Suprapubic skin (tissue), 4 donors: ENCODE measurements around the gene RPL7L1.

Source experiments
- EP300 ChIP-seq: sonication (generic); formaldehyde crosslinking; IDR thresholded peaks from one replicate; pipeline ENCODE4 v1.6.1; 2017; ENCODE audit warnings: antibody characterized with exemption
- POLR2A ChIP-seq, 2 donors: fragments of 450-650 bp; IDR thresholded peaks; one replicate each; pipeline ENCODE4 v1.6.1; 2017; ENCODE audit warnings: antibody characterized with exemption in 2 of 2, mild to moderate bottlenecking in 2 of 2, moderate library complexity in 2 of 2
- POLR2AphosphoS5 ChIP-seq, 3 donors: sonication (generic); formaldehyde crosslinking; IDR thresholded peaks; one replicate each; pipeline ENCODE4 v1.6.1; 2017; ENCODE audit warnings: antibody characterized with exemption in 3 of 3
- TF ChIP-seq, protein P1 (sequence below), 2 donors: fragments of 200-600 bp in 1 of 2; fragments of 450-650 bp in 1 of 2; sonication (generic) in 1 of 2; IDR thresholded peaks; one replicate each; pipeline ENCODE4 v1.5.1; 2016 to 2019; ENCODE audit warnings: antibody characterized with exemption in 2 of 2, mild to moderate bottlenecking in 1 of 2, moderate library complexity in 1 of 2

DNA sequence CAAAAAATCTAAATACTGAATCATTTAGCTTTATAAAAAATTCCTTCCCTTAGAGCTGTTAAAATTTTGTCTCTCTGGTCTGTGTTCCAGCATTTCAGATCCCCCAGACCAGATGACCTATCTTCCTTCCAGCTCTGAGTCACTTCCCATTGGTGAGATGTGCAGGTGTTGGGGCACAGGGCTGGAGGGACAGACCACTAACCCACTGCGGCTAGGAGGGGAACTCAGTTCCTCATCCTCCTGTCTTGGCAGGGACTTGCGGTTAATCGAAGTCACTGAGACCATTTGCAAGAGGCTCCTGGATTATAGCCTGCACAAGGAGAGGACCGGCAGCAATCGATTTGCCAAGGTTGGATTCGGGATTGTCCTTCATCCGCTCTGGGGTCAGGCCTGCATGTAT is 55.9 kb downstream of the RPL7L1 start:
- TF ChIP-seq POLR2A (IDR thresholded peaks at IDR 0.05) (no peak), POLR2AphosphoS5 (IDR thresholded peaks at IDR 0.05) (no peak), EP300 (no peak)
- TF ChIP-seq, protein P1, sequence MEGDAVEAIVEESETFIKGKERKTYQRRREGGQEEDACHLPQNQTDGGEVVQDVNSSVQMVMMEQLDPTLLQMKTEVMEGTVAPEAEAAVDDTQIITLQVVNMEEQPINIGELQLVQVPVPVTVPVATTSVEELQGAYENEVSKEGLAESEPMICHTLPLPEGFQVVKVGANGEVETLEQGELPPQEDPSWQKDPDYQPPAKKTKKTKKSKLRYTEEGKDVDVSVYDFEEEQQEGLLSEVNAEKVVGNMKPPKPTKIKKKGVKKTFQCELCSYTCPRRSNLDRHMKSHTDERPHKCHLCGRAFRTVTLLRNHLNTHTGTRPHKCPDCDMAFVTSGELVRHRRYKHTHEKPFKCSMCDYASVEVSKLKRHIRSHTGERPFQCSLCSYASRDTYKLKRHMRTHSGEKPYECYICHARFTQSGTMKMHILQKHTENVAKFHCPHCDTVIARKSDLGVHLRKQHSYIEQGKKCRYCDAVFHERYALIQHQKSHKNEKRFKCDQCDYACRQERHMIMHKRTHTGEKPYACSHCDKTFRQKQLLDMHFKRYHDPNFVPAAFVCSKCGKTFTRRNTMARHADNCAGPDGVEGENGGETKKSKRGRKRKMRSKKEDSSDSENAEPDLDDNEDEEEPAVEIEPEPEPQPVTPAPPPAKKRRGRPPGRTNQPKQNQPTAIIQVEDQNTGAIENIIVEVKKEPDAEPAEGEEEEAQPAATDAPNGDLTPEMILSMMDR (IDR thresholded peaks at IDR 0.05) = no peak
